IPS DF 4.7 (cell line): ENCODE results near the gene LDLRAD4.
"Not testable (repeated sequence)": the region's sequence is repeated elsewhere in the genome, so short reads cannot be mapped to it uniquely, and the experiment has no call there.

Source experiments
- DNase-seq: peaks from one replicate; pipeline ENCODE4 v3.0.0-alpha.2; 2013; ENCODE audit warnings: low spot score; ENCODE audit errors: extremely low read depth

LDLRAD4 gene

DNA sequence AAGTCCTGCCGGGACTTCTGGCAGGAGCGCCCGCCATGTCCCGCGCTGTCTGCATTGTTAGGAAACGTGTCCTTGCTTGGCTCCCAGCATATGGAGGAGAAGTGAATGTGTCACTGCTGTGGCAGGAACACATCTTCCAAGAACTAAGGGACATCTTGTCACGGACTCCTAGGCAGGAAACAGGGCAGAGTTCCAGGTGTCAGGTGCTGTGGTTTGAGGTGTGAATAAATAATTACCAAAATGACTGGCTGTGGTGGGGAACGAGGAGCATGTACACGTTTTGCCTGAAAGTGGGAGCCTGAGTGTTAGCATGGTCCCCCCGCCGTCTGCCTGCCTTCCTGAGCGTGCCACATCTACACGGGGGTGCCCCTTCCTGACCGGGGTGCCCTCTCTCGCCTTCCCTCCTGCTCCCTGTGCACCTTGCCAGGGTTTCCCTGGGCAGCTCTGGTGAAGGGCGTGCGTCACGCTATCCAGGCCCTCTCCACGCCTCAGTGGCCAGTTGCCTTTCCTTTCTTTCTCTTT is 237.5 kb downstream of the LDLRAD4 start:
- no peak for DNase-seq

DNA sequence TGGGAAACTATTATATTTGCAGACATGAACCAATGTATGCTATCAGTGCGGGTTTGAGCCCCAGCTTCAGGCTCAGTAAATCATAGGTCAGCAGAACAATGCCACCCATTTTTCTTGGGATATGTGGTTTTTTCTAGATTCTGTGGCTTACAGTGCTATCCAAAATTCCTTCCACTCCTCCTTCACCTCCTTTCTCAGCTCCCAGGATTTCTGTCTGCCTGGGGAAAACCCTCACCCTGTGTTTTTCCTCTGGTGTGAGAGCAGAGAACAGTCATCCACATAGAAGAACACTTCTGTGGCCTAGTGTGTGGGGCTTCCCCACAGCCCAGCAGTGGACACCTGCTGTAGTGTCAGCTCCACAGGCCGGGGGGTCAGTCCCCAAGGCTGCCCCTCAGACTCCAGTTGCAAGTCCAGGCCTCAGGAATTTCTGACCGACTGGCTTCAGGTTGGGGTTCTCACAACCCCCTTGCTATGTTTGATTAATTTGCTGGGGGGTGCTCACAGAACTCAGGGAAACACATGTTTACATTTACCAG is 238.2 kb downstream of the LDLRAD4 start:
- DNase-seq: no peak

DNA sequence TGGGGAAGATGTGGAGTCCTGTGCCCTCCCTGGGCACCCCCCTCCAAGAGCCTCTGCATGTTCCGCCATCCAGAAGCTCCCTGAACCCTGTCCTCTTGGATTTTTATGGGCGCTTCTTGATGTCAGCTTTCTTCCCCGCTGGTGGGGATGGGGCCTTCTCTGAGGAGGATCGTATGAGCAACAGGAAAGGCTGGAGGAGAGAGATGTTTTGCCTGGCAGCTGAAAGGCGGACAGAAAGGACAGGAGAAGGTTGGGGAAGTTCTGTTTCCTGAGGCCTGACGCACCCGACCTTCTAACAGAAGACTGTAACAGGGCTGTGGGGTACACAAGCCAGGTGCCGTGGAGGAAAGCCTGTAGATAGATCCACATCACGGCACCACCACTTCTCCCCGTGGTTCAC is 238.8 kb downstream of the LDLRAD4 start:
- DNase-seq: no peak

DNA sequence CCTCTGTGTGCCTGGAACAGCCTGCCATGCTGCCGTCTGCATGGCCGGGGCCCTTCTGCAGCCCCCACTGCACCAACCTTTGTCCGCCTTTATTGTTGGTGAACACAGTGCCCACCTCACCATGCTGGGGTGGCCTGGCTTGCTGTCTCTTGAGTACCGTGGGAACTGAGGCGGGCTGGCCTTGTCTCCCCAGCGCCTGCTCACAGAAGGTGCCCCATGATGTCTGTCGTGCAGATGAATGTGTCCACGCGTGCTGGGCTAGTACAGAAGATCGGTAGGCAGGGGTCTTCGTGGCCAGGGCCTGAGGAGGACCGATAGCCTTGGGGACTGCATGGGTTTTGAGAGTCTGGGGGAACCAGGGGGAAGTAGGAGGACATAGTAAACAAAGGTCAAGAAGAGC is 242.4 kb downstream of the LDLRAD4 start:
- no peak for DNase-seq

DNA sequence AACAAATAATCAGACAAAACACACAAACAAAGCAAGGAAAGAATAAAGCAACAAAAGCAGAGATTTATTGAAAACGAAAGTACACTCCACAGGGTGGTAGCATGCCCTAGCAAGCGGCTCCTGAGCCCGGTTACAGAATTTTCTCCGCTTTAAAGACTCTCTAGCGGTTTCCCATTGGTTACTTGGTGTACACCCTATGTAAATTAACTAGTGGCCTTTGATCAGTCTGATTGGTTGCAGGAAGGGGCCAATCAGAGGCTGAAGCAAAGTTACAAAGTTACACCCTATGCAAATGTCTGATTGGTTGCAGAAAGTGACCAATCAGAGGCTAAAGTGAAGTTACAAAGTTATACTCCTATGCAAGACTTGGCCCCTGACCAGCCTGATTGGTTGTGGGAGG is 242.9 kb downstream of the LDLRAD4 start:
- DNase-seq: no peak

DNA sequence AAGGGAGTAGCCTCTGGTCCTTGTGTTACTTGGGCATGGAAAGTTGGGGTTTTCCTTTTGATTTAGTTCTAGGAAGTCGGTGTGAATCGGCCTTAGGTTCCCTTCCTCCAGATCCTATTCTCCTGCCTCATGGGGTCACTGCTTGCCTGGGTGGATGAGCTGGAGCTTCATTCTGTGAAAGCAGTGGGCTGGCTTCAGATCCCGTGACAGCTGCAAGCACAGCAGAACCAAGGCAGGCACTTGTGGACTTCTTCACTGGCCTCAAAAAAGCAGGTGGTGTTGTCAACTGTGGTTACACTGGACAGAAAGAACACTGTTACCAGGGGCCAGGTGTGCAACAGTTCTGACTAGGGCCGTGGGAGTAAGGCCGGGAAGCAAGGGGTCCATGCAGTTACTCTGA is 243.4 kb downstream of the LDLRAD4 start:
- DNase-seq: no peak

DNA sequence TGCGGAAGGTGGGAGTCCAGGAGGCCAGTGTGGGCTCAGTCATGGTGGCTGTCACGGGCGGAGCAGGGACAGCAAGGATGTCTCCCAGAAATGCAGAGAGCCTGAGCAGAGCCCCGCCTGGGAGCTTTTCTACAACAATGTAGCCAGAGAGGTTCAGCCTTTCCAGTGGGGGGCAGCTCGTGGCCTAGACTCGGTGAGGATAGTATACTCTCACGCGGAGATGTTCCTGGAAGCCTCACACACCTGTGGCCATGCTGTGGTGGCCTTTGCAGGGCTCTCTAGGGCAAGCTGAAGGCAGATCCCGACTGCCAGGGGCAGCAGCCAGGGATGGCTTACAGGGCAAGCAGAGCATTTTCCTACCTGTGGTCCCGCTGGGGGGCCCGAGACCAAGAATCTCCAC is 244.1 kb downstream of the LDLRAD4 start:
- no peak for DNase-seq

DNA sequence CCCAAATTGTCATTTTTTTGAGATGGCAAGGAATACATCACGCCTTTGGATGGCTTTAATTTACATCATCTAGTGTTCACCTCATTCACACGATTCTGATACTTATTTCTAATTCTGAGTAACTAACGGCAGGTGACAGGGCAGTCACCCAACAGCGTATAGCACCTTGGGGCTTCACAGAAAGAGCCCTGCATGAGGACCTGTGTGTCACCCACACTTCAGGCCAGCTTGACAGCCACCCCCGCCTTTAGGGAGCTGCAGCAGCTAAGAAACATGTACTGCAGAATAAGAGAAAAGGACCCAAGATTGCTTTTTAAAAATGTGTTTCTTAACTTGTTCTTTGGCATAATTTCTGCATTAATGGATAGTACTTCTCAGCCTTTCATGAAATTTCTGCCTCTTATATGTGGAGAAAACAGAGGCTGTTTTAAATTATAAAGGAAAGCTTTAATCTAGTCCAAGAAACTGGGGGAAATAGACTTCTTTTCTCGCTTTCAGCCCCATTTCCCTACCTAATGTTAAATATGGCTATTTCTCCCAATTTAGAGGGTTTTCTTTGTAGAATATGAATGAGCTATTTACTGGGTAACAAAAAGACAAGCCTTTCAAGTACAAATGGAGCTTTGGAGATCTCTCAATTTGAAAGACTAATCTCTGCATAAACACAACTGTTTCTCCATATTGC is 245.1 kb downstream of the LDLRAD4 start:
- no peak for DNase-seq

DNA sequence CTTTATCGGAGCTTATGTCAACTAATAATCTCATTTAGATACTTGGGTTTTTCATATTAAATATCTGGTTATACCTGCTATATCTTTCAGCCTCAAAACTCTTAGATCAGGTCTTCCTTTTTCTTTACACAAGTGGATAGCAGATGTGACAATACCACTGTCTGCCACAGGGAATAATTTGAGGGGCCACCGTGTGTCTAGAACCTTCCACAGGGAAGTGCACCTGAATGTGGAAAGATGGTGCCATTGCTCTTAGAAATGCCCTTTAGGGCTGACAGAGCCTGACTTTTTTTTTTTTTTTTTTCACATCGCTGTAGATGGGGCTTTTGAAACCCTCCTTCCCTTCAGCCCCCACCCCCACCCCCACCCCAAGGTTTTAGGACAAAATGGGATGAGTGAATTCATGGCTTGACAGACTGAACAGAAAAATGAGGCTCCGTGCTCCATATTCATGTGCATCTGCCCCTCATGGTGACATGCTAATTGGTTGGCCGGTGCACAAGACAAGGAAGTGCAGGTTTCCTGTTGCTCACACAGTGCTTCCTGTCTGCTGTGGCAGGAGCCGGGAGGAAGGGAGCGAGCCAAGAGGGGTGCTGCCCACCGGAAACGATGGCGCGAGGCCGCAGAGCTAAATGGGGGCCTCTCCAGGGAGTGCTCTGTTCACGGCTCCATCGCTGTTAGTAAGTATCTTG is 246.0 kb downstream of the LDLRAD4 start:
- DNase-seq: no peak

DNA sequence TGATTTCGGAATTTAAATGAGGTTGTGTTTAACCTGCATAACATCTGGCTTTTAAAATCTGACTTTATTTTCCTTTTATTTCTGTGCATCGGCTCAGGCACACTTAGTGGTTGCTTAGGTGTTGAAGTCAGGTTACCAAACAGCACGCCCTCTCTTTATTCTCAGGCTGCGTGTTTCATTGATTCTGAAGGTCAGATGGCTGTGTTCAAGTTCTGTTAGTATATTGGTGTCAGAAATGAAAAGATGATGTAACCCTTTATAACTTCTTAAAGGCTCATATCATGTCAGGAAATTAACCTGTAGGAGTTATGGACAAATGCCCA is 246.5 kb downstream of the LDLRAD4 start:
- DNase-seq: no peak

DNA sequence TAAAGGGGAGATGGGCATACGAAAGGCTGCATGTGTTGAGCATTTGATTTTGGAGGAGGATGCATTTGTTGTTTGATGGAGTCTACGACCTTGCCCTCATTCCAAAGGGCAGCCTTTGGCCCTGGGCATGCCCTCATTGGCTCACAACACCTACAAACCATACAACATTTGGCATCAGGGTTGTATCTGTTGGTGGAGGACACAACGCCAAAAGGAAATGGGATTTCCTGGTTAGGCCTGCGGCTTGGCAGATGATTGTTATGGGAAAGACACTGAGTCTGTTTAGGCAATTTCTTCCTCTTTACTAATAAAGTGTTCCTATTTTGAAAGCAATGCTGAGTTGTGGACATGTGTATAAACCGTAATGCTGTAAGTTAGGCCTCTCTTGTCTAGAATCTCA is 246.9 kb downstream of the LDLRAD4 start:
- no peak for DNase-seq

DNA sequence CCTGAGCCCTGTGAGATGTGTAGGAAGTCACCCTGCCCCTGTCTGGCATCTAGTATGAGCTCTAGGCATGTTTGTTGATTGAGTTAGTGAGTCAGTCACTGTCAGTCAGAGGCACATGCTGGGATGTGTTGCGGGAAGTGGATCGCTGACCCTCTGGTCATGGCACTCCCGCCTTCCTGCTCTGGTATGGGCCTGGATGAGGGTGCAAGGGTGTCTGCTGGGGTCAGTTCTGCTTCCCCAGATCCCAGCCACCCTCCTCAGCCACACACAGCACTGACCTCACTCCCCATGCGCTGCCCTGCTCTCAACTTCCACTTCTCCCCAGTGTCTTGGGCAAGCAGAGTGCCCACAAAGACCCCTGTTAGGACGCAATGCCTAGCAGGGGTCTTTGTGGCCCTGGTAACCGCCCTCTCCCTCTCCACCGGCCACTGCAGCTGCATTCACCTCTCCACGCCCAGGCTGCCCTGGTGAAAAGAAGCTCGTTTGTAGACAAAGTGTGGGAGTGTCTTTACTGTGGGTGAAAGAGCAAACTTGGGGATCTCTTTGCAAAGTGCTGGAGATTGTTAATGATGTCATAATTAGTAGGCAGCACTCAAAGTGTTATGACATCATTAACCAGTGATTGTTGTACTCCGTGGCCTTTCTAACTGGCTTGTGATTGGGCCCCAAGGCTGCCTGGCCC is 252.1 kb downstream of the LDLRAD4 start:
- DNase-seq: no peak

DNA sequence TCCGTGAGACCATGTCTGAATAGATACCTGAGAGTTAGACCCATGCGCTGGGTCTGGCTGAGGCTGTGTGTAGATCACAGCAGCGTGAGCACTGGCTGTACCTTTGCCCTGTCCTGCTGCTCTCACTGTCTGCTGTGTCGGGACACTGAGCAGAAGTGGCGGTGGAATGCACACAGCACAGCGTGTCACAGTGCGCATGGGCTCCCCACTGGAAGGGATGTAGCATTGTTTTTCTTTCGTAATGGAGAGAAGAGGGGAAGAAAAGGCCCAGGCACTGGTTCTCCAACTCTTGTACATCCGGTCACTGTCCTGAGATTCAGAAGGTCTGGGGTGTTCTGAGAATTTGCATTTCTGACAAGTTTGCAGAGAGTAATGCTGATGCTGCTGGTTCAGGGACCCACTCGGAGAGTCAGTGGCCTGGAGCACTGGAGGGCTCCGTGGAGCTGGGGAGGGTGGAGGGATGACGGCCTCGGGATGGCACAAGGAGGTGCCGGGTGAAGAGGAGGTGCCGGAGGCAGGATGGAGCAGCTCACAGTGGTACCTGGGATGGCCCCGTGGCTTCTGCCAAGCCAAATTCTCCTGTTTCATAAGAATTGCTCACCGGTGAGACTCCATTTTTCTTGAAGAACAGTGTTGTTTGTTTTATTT is 252.8 kb downstream of the LDLRAD4 start:
- DNase-seq: no peak

DNA sequence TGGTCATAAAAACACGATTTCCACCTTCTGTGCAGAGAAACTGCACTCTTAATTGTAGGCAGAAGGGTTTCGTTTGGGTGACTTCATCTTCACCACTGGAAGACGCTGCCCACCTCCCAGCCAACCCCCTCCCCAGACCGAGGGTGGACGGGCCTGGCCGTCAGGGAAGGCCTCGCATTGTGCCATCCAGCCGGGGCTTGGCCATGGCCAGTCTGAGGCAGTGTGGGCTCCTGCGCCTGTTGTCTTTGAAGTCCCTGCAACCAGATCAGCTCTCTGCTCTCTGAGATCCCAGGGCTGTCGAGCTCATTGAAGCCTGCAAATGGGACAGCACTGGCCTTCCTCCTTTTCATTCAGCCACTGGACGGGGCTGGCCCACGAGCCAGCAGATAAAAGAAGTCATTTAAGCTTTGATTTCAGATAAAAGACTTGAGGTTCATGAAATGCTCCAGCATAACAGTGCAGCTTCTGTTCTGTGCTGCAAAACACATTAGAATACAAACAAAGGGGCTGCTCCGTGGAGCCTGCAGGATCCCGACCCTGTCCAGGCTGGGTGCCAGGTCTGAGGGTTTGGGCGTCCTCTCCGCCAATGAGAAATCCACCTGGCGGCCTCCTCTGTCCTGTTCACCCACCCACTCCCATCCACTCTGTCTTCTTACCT is 253.5 kb downstream of the LDLRAD4 start:
- no peak for DNase-seq

DNA sequence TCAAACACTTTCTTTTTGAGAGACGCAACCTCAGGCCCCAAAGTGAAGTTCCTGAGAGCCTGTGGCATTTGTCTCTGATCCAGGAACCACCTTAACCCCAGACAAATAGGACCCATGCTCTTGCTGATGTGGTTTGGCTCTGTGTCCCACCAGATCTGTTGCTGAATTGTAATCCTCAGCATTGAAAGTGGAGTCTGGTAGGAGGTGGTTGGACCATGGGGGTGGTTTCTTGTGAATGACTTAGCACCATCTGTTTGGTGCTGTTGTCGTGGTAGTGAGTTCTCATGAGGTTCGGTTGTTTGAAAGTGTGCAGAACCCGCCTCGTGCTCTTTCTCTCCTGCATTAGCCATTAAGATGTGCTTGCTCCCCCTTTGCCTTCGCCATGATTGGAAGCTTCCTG is 255.2 kb downstream of the LDLRAD4 start:
- no peak for DNase-seq

DNA sequence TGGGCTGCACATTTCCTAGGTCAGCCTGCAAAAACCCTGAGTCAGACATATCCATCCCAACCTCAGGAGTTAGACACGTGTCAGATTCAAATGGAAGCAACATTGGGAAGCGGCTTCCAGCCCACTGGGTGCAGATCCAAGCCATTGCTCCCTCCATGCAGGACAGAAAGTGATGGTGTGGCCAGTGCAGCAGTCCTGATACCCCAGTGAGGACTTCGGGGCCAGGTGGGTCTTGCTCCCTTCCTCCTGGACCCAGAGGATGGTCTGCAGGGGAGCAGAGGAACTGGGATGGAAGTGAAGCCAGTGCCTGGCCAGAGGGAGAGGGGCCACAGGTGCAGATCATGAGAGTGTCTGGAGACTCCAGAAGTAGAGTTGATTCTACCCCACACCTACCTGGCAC is 255.8 kb downstream of the LDLRAD4 start:
- DNase-seq: no peak

DNA sequence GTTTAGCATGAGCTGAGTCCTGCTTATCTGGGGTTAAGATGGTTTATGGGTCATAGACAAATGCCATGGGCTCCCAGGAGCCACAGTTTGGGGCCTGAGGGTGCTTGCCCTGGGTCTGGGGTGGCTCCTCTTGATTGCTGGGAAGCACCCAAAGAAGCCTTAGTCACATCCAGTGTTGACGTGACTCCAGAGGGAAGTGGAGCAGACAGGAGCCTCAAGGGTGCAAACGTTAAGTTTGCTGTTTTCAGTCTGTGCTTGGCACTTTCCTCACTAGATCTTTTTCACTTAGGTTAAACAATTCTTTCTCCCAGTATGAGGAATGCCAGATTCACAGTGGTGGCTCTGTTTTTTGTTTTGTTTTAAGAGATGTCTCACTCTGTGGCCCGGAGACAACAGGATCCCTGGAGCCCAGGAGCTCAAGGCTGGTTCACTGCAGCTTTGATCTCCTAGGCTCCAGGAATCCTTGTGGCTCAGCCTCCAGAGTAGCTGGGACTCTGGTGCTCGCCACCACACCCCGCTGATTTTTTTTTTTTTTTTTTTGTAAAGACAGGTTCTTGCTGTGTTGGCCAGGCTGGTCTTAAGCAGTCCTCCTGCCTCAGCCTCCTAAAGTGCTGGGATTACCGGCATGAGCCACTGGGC is 256.5 kb downstream of the LDLRAD4 start:
- DNase-seq: no peak

DNA sequence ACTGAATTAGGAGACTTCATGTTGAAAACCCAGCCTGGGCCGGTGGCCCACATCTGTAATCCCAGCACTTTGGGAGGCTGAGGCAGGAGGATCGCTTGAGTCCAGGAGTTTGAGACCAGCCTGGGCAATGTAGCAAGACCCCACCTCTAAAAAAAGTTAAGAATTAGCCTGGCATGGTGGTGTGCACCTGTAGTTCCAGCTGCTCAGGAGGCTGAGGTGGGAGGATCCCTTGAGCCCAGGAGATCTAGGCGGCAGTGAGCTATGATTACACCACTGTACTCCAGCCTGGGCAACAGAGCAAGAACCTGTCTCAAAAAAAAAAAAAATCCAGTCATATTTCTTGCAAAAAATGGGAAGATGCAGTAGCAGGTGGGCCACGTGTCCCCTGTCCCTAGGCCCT is 257.8 kb downstream of the LDLRAD4 start:
- not testable (repeated sequence) for DNase-seq

DNA sequence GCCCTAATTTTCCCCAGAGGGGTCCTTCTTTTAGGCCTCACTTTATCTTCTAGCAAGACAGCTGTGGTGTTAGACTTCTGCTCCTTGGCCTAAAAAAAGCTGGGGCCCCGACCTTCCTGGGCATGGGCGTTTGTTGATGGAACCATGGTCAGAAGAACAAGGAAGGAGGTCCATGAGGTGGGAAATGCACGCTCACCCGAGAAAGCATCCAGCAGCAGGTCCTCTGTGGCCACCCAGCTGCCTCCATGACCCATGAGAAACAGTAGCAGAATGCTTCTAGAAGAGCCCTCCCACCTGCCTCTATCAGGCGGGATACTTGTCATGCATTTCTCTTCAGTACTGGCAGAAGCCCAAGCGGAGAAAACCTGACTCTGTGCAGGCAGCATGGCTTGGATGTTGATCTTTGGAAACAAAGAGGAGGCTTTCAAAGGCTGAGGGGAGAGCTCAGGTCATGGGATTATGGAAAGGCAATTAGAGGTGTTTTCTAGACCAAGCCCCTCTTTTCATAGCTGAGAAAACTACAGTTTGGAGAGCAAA is 258.7 kb downstream of the LDLRAD4 start:
- DNase-seq: no peak

DNA sequence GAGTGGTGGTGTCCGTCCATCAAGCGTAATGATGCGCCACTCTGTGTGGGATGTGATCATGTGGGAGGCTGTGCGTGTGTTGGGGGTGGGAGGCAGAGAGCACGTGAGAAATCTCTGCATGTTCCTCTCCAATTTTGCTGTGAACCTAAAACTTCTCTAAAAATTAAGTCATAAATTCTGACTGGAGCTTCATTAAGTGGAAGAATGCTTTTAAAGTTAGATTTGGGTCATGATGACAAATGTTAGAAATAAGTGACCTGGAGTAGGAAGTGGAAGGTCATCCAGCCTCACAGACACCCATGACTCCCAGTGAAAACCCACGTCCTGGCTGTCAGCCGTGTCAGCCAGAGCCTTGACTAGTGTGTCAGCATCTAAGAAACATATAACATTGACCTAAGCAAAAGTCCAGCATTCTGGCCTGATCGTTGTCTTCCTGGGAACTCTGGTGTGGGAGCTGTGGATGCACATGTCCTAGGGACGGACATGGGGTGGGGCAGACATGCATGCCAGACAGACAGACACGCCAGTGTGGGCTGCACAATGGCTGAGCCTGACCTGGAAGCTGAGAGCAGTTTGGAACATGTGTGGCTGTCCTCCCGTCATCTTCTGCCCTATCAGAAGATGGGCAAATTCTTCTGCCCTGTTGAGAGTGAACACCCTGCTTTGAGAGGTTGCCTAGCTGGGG is 262.2 kb downstream of the LDLRAD4 start:
- DNase-seq: no peak
